AML-193 (cell line): Measurements from ENCODE around the gene UBP1.
"Not testable (repeated sequence)": the region's sequence is repeated elsewhere in the genome, so short reads cannot be mapped to it uniquely, and the experiment has no call there.

ENCODE experiments used
- DNase-seq, 2 experiments: peaks; one replicate each; lab custom pipeline; 2025; lab: John Stamatoyannopoulos, UW

The UBP1 gene

GRCh38 chr3:33433843-33434242, 6.4 kb downstream of the UBP1 start:
- DNase-seq: no peak

GRCh38 chr3:33430571-33430970, 9.6 kb downstream of the UBP1 start:
- no peak for DNase-seq

GRCh38 chr3:33430061-33430460, 10.1 kb downstream of the UBP1 start:
- no peak for DNase-seq

GRCh38 chr3:33429306-33429705, 10.9 kb downstream of the UBP1 start:
- not testable (repeated sequence) for DNase-seq

GRCh38 chr3:33428734-33429133, 11.5 kb downstream of the UBP1 start:
- no peak for DNase-seq

GRCh38 chr3:33426630-33427317, 13.4 kb downstream of the UBP1 start:
- DNase-seq: no peak

- DNase-seq: no peak
Measured at GRCh38 chr3:33426068-33426467, 14.1 kb downstream of the UBP1 start.

GRCh38 chr3:33425453-33425852, 14.8 kb downstream of the UBP1 start:
- no peak for DNase-seq

GRCh38 chr3:33424606-33425452, 15.4 kb downstream of the UBP1 start:
- no peak for DNase-seq

- no peak for DNase-seq
Measured at GRCh38 chr3:33420966-33421365, 19.2 kb downstream of the UBP1 start.

GRCh38 chr3:33419948-33420347, 20.3 kb downstream of the UBP1 start:
- no peak for DNase-seq

- DNase-seq: no peak
Measured at GRCh38 chr3:33417066-33417673, 23.0 kb downstream of the UBP1 start.

- DNase-seq: not testable (repeated sequence)
Measured at GRCh38 chr3:33410816-33411215, 29.4 kb downstream of the UBP1 start.

- DNase-seq: no peak
Measured at GRCh38 chr3:33403756-33404155, 36.4 kb downstream of the UBP1 start.

GRCh38 chr3:33402936-33403335, 37.3 kb downstream of the UBP1 start:
- no peak for DNase-seq

- DNase-seq: no peak
Measured at GRCh38 chr3:33401781-33402180, 38.4 kb downstream of the UBP1 start.

- DNase-seq: no peak
Measured at GRCh38 chr3:33398410-33398809, 41.8 kb downstream of the UBP1 start.

- DNase-seq: no peak
Measured at GRCh38 chr3:33395900-33396299, 44.3 kb downstream of the UBP1 start.

- DNase-seq: no peak
Measured at GRCh38 chr3:33394403-33395054, 45.7 kb downstream of the UBP1 start.

- no peak for DNase-seq
Measured at GRCh38 chr3:33392703-33393125, 47.5 kb downstream of the UBP1 start.

- DNase-seq: no peak
Measured at GRCh38 chr3:33392144-33392543, 48.1 kb downstream of the UBP1 start.

GRCh38 chr3:33391255-33391995, 48.8 kb downstream of the UBP1 start:
- DNase-seq: no peak
